LNCAP (cell line): ENCODE data around the gene POLR1D.

Experiments
- CTCF ChIP-seq: fragments of 450-650 bp; IDR thresholded peaks from 2 replicates; pipeline ENCODE4 v1.5.1; 2017; ENCODE audit warnings: mild to moderate bottlenecking

Gene POLR1D

DNA sequence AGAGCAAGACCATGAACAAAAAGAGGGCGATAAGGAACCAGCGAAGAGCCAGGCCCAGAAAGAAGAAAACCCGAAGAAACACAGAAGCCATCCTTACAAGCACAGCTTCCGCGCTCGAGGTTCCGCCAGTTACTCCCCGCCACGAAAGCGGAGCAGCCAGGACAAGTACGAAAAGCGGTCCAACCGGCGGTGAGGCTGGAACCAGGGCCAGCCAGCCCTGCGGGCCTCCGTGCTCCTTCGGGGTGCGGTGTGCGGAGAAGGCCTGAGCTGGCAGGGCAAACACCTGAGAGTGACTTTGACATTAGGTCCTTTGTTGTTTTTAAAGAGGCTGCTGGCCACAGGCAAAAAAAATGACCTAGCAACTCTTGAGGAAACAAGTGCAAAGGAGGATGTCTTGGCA lies 44.1 kb downstream of the POLR1D start:
- TF ChIP-seq CTCF: no peak

DNA sequence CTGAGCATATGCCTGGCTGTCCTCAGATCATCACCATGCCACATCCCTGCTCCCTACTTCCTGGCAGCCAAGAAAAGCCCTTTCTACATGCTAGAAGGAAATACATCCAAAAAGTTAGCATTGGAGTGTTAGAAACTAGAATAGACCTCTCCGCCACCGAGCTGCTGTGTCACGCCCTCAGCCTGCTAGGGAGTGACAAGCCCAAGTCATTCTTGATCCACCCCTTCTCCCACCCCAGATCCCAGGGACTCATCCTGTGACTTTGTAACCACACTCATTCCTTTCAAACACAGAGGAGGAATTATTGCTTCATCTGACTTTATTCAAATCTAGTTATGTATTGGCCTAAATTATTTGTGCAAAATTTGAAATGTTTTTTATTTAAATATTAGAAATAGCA lies 45.3 kb downstream of the POLR1D start:
- no peak for TF ChIP-seq CTCF

GRCh38 chr13:27667946-27668345 lies 46.3 kb downstream of the POLR1D start:
- TF ChIP-seq CTCF: no peak

DNA sequence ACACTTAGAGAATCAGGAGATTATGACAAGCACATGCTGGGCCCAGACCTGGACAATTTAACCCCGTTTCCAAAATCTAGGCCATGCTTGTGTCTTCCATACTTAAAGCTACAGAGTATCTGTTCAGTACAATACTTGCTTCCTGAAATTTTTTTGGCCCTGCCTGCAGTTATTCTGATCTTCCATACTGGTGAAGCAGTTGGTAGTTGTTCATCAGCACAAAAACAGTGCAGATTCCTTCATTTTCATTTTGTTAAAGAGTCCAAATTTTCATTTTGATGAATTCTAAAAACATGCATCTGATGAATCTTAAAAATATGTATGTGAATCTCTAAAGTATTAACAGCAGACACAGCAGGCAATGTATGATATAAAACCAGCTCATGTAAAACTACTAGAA lies 49.2 kb downstream of the POLR1D start:
- no peak for TF ChIP-seq CTCF

DNA sequence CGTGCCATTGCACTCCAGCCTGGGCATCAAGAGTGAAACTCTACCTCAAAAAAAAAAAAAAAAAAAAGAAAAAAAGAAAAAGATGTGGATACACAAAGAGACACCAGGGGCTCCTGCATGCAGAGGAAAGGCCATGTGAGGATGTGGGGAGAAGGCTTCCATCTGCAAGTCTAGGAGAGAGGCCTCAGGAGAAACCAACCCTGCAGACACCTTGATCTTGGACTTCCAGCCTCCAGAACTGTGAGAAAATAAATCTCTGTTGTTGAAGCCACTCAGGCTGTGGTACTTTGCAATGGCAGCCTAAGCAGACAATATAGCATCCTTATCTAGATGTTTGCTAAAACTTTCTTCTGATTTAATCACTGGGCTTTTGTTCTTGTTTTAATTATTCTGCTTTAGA lies 50.3 kb downstream of the POLR1D start:
- TF ChIP-seq CTCF: no peak
